GM19395 (cell line): ENCODE results near the gene DHRSX.
A peak's percentile ranks its signal among the peaks of the same experiment; 100 is the strongest.
"Not testable (repeated sequence)": the region's sequence is repeated elsewhere in the genome, so short reads cannot be mapped to it uniquely, and the experiment has no call there.

ENCODE experiments used
- ATAC-seq: cut with Tn5 transposase; IDR thresholded peaks from one replicate; pipeline ENCODE4 v1.9.1; 2021; ENCODE audit warnings: mild to moderate bottlenecking, moderate library complexity; ENCODE audit not compliant: unreplicated experiment

Gene DHRSX

GRCh38 chrX:2230457-2230856, 270.3 kb downstream of the DHRSX start:
- ATAC-seq, result no peak

- ATAC-seq, result no peak
These were observed 272.2 kb downstream of the DHRSX start for GRCh38 chrX:2228536-2228935.

GRCh38 chrX:2226906-2227656, 273.7 kb downstream of the DHRSX start:
- no peak for ATAC-seq

- ATAC-seq, result no peak
These were observed 274.6 kb downstream of the DHRSX start for GRCh38 chrX:2226182-2226581.

GRCh38 chrX:2224597-2225235, 276.1 kb downstream of the DHRSX start:
- no peak for ATAC-seq

GRCh38 chrX:2224161-2224560, 276.6 kb downstream of the DHRSX start:
- no peak for ATAC-seq

- peak; percentile 80 for ATAC-seq
These were observed 279.8 kb downstream of the DHRSX start for GRCh38 chrX:2220829-2221567.

GRCh38 chrX:2220296-2220695, 280.5 kb downstream of the DHRSX start:
- no peak for ATAC-seq

GRCh38 chrX:2214138-2214823, 286.5 kb downstream of the DHRSX start:
- not testable (repeated sequence) for ATAC-seq

- ATAC-seq, result not testable (repeated sequence)
These were observed 289.1 kb downstream of the DHRSX start for GRCh38 chrX:2211667-2212066.

- ATAC-seq, result no peak
These were observed 307.5 kb downstream of the DHRSX start for GRCh38 chrX:2193273-2193592.

- ATAC-seq, result no peak
These were observed 308.0 kb downstream of the DHRSX start for GRCh38 chrX:2192584-2193272.

- ATAC-seq, result no peak
These were observed 311.9 kb downstream of the DHRSX start for GRCh38 chrX:2188840-2189239.

GRCh38 chrX:2188330-2188792, 312.4 kb downstream of the DHRSX start:
- no peak for ATAC-seq

- no peak for ATAC-seq
These were observed 313.2 kb downstream of the DHRSX start for GRCh38 chrX:2187352-2188115.

- no peak for ATAC-seq
These were observed 315.3 kb downstream of the DHRSX start for GRCh38 chrX:2185341-2186082.

GRCh38 chrX:2184089-2184488, 316.7 kb downstream of the DHRSX start:
- ATAC-seq, result no peak

- no peak for ATAC-seq
These were observed 317.5 kb downstream of the DHRSX start for GRCh38 chrX:2183193-2183725.

- no peak for ATAC-seq
These were observed 323.2 kb downstream of the DHRSX start for GRCh38 chrX:2177541-2177940.
